DMS 273 treated with DMSO at 0.1 percent for 48 hours (cell line): Measurements from ENCODE around the gene TAF5.
"Not testable (repeated sequence)": the region's sequence is repeated elsewhere in the genome, so short reads cannot be mapped to it uniquely, and the experiment has no call there.

Experiments used
- DNase-seq: peaks from one replicate; lab custom pipeline; 2025; lab: John Stamatoyannopoulos, UW

Gene TAF5

DNA sequence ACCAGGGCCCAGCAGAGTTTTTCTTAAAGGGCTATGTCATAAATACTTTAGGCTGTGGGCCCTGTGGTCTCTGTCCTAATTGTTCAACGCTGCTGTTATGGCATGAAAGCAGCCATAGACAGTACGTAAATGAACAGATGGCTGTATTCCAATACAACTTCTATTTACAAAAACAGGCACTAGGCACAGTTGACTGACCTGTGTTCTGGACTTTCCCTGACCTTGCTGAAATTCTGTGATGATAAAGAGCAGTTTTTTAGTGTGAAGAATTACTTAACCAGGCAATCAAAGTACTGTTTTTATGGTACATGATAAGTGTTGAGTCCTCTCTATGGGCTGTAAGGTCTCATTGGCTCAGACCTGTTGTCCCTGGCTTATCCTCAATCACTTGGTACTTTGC, 45.8 kb downstream of the TAF5 start:
- no peak for DNase-seq

DNA sequence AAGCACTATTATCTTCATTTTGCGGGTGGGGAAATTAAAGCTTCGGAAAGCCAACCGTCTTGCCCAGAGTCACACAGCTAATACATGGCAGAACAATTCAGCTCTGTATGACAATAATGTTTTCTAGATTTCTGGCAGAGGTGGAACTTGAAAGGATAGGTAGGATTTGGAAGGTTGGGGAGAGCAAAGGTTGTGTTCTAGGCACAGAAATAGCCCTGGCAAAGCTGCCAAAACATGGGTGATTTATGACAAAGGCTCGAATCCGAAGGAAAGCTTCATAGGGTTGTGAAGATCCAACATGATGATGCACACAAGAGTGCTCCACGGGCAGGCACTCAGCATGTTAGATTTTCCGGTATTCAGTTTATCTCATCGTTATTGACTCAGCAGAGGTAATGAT, 47.8 kb downstream of the TAF5 start:
- no peak for DNase-seq

DNA sequence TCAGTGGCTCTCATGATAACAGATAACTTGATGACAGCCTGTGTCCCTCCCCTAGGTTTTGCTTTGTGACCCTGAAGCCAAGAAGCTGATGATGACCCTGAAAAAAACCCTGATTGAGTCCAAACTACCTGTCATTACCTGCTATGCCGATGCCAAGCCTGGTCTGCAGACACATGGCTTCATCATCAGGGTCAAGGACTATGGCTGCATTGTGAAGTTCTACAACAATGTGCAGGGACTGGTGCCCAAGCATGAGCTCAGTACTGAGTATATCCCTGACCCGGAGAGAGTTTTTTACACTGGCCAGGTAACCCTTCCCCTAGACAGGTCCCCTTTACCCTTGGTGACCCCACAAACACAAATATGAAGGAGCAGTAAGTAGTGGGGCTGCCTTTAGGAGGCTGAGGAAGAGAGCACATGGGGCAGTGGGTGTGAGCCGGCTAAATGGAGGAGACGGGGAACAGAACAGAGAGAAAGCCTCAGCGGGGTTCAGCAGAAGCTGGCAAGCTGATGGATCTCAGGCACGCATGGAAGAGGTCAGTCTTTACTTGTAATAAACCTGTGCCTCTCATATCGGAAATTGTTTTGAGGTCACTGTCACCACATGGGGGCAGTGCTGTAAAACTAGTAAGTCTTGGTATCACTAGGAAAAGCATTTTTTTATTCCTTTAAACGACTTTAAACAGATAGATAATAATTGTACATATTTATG, 48.8 kb downstream of the TAF5 start:
- DNase-seq: no peak

DNA sequence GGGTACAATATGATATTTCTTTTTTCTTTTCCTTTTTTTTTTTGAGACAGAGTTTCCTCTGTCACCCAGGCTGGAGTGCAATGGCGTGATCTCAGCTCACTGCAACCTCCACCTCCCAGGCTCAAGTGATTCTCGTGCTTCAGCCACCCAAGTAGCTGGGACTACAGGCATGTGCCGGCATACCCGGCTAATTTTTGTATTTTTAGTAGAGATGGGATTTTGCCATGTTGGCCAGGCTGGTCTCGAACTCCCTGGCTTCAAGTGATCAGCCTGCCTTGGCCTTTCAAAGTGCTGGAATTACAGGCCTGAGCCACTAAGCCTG, 49.3 kb downstream of the TAF5 start:
- DNase-seq: not testable (repeated sequence)

DNA sequence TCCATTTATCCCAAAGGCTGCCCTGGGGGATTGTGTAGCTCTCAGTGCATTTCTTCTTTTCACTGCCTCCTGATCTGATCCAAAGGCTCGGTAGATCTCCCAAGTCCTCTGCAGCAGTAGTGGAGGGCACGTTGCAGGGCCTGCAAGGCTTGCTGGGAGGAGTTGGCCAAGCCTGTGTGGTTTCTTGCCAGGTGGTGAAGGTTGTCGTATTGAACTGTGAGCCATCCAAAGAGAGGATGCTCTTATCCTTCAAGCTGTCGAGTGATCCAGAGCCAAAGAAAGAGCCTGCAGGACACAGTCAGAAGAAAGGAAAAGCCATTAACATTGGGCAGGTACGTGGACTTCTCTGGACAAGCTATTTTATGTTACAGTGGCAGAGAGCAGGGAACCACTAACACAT, 49.8 kb downstream of the TAF5 start:
- DNase-seq: no peak

DNA sequence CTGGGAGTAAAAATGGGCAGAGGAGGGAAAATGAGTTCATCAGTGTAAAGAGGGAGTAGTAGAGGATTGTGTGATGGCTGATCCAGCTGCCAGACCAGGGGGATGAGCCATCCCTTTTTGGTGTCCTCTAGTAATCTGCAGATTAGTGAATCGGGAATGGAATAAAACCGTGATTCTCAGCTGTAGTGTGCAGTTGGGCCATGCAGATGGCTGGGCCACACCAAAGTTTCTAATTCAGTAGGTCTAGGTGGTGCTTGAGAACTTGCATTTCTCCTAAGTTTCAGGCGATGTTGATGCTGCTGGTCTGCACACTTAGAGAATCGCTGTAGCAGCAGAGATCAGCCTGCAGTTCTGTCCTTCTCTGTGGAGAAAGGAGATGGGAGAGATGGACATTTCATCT, 51.3 kb downstream of the TAF5 start:
- DNase-seq: no peak

DNA sequence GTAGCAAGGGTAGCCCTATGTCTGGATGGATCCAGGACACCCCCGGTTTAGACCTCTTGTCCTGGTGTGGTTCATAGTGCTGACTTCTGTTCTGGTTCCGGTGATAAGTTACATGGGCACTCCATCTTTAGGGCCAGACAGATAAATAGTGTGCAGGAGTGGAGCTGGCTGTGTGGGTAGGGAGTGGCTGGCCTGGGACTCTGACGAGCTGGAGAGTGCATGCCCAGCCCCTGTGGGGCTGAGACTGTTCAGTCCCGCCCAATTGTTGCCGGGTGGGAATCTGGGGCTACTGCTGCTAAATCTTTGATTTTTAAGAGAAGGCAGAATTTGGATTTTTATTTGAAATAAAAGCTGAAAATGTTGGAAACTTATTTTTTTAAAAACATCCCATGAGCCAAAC, 56.0 kb downstream of the TAF5 start:
- no peak for DNase-seq

DNA sequence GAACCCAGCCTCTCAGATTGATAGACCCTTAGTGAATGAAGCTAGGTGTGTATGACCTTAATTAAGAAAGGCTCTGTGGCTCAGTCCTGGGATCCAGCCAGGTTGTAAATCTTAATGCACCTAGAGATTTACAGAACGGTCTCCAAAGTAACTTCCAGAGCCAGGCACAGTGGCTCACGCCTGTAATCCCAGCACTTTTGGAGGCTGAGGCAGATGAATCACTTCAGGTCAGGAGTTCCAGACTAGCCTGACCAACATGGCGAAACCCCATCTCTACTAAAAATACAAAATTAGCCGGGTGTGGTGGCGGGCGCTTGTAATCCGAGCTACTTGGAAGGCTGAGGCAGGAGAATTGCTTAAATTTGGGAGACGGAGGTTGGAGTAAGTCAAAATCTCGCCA, 60.1 kb downstream of the TAF5 start:
- no peak for DNase-seq

DNA sequence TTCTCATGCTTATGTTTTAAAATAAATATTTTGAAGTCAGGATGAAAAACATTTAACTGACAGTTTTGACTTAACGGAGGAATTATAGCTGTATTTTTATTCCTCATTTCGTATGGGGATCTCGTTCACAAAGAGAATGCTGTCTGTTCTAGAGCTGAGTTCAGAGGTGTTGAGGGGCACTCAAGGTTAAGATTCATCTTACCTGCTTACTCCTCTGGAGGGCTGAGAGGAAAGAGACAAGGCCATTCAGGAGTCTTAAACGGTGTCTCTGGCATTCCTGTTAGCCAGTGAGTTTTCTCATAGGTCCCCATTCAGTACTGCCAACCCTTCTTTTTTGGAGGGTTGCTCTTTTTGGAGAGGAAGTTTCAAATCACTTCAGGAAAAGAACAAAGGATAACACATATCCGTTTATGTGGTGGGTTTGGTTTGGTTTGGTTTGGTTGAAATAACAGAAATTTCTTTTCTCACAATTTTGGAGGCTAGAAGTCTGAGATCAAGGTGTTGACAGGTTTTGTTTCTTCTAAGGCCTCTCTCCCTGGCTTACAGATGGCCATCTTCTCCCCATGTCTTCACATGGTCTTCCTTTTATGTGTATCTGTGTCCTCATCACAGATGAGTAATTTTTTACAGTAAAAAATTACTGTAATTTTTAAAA, 61.3 kb downstream of the TAF5 start:
- DNase-seq: no peak

DNA sequence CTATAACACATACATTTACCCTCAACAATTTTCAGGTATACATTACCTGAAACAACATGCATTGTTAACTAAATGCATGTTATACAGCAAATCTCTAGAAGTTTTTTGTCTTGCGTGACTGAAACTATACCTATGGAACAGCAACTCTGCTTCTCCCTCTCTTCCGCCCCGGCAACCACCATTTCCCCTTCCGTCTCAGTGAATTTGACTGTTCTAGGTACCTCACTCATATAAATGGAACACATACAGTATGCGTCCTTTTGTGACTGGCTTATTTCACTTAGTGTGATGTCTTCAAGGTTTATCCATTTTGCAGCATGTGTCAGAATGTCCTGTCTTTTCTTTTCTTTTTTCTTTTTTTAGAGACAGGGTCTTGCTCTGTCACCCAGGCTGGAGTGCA, 61.9 kb downstream of the TAF5 start:
- no peak for DNase-seq

DNA sequence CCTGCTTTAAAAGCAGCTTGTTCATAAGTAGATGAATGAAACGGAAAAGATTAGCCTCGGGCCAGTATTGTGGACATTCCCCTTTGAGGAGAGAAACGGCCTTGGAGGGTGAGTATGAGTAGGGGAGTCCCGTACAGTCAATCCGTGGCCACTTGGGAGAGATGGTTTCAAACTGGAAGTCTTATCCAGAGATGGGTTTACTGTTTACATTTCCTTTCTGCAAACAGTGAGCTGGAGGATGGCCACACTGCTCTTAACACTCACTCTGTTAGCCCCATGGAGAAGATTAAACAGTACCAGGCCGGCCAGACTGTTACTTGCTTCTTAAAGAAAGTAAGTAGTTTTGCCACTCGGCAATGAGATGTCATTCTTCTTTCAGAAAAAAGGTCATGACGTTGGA, 64.1 kb downstream of the TAF5 start:
- DNase-seq: no peak

DNA sequence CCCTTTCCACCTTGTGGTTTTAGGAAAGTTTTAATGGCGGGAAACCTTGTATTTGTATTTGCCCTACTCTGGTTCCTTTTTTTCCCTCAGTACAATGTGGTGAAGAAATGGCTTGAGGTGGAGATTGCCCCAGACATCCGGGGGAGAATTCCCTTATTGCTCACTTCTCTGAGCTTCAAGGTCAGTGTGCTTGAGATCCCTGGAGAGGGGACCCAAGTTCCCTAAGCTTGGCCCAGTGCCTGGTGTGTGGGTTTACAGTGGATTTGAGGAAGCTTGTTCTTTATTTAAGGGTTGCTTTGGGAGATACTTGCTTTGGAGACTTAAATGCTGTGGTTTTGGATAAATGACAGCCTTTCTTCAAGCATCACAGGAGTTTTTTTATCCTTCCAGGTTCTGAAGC, 66.1 kb downstream of the TAF5 start:
- DNase-seq: no peak
